Prostate gland (tissue), 2 donors: Measurements from ENCODE around the gene HPS1.

Experiments used
- POLR2A ChIP-seq: fragments of 450-650 bp; IDR thresholded peaks from one replicate; pipeline ENCODE4 v1.6.1; 2016; ENCODE audit warnings: antibody characterized with exemption, mild to moderate bottlenecking
- POLR2AphosphoS5 ChIP-seq: sonication (generic); formaldehyde crosslinking; IDR thresholded peaks from one replicate; pipeline ENCODE4 v1.6.1; 2017; ENCODE audit warnings: antibody characterized with exemption
- TF ChIP-seq, protein P1 (sequence below), 4 experiments: fragments of 200-600 bp in 2 of 4; fragments of 450-650 bp in 2 of 4; sonication (generic) in 2 of 4; IDR thresholded peaks; 1 replicate in 3 of 4; 2 replicates in 1 of 4; pipeline ENCODE4 v1.5.1; 2016 to 2019; ENCODE audit warnings: antibody characterized with exemption in 4 of 4, mild to moderate bottlenecking in 2 of 4, moderate library complexity in 2 of 4

DNA sequence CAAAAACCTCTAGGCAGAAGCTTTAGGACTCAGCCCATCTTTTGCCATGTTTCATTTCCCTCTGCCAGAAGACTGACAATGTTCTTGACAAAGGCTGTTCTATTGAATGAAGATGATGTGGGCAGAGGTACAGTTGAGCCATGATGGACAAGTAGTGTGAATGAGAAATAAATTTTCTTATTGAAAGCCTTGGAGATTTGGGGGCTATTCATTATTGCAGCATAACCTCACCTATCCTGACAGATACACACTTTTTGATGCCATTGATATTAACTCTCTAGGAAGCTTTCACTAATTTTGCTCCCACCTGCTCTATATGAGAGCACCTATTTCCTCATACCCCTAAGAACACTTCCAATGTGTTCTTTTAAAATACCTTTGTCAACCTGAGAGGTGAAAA lies 36.9 kb upstream of the HPS1 start:
- TF ChIP-seq, protein P1, sequence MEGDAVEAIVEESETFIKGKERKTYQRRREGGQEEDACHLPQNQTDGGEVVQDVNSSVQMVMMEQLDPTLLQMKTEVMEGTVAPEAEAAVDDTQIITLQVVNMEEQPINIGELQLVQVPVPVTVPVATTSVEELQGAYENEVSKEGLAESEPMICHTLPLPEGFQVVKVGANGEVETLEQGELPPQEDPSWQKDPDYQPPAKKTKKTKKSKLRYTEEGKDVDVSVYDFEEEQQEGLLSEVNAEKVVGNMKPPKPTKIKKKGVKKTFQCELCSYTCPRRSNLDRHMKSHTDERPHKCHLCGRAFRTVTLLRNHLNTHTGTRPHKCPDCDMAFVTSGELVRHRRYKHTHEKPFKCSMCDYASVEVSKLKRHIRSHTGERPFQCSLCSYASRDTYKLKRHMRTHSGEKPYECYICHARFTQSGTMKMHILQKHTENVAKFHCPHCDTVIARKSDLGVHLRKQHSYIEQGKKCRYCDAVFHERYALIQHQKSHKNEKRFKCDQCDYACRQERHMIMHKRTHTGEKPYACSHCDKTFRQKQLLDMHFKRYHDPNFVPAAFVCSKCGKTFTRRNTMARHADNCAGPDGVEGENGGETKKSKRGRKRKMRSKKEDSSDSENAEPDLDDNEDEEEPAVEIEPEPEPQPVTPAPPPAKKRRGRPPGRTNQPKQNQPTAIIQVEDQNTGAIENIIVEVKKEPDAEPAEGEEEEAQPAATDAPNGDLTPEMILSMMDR (IDR thresholded peaks at IDR 0.05), result no peak
- TF ChIP-seq POLR2AphosphoS5 (no peak), POLR2A (no peak)
